HG02588 (cell line): Measurements from ENCODE around the gene PRAMEF4.
"Not testable (repeated sequence)": the region's sequence is repeated elsewhere in the genome, so short reads cannot be mapped to it uniquely, and the experiment has no call there.

Experiments used
- ATAC-seq: cut with Tn5 transposase; IDR thresholded peaks from one replicate; pipeline ENCODE4 v1.9.1; 2021; ENCODE audit warnings: mild to moderate bottlenecking, moderate library complexity; ENCODE audit not compliant: unreplicated experiment

The PRAMEF4 gene

DNA sequence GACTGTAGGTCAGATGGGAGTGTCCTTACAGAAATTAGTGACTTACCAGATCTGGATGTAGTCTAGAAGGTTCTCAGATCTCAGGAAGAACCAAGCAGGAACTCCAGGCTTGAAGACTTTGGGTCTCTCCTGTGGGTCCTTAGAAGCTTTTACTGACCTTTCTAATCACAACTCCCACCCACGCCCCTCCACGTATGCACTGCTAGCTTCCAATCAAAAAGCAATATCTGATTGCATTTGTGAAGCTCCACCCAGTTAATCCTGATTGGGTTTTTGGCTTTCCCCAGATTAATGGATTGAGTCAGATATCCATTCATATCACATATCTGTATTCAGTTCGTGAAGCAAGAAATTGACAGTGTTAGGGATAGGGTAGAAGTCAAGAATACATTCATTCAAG is at the start of gene PRAMEF4:
Gene PRAMEF4 (minus strand): TSS at position 101 of the 400 bp plus-strand sequence. CDS start 2,807 bp downstream, outside the sequence.
- ATAC-seq: not testable (repeated sequence)

DNA sequence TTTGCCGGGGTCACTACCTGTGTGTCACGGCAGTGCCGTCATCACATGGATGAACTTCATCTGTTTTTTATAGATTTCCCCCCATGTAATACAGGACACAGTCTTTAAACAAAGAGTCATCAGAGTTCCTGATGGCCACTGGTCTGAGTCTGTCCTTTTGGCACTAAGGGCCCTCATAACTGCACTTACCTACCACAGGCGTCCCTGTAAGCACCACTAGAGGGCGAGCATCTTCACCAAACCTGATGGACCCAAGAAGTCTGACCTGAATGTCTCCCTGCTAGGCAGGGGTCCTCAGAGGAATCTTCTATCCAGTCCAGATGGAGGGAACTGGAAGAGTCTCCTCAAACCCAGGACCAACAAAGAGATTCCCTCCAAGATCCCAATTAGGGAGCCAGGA is 38.4 kb upstream of the PRAMEF4 start:
- not testable (repeated sequence) for ATAC-seq

DNA sequence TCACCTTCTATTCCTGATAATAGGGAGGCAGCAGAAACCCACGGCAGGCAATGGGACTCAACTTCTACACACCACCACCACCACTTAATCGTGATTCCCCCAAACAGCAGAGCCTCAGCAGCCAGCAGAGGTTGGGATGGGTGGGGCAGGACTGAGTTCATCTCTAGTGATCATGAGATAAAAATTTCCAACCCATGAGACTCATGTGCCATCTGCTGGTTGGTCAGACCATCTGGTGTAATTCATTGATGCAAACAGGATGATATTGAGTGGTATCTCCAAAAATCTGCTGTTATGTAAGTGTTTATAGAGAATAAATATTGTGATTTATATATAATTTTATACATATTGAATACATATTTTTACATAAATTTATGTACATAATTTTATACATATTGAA is 35.7 kb upstream of the PRAMEF4 start:
- ATAC-seq: not testable (repeated sequence)

DNA sequence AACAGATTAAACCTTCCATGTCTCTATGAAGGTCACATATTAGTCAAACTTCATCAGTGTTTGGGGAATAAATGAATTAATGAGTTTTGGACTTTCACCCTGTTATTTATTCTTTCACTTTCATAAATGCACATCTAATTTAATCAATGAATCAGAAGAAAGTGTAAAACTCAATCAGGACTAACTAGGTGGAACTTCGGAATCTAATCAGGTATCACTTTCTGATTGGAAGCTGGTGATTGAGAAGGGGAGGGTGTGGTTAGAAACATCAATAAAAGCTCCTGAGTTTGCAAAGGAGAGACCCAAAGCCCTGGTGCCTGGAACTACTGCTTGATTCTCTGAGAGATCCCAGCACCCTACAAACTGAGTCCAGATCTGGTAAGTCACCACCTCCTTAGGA is 30.3 kb upstream of the PRAMEF4 start, which contains the start of gene PRAMEF7:
Gene PRAMEF7 (plus strand): TSS at position 301 of the 400 bp plus-strand sequence. CDS start 1,083 bp downstream, outside the sequence.
- ATAC-seq: not testable (repeated sequence)

DNA sequence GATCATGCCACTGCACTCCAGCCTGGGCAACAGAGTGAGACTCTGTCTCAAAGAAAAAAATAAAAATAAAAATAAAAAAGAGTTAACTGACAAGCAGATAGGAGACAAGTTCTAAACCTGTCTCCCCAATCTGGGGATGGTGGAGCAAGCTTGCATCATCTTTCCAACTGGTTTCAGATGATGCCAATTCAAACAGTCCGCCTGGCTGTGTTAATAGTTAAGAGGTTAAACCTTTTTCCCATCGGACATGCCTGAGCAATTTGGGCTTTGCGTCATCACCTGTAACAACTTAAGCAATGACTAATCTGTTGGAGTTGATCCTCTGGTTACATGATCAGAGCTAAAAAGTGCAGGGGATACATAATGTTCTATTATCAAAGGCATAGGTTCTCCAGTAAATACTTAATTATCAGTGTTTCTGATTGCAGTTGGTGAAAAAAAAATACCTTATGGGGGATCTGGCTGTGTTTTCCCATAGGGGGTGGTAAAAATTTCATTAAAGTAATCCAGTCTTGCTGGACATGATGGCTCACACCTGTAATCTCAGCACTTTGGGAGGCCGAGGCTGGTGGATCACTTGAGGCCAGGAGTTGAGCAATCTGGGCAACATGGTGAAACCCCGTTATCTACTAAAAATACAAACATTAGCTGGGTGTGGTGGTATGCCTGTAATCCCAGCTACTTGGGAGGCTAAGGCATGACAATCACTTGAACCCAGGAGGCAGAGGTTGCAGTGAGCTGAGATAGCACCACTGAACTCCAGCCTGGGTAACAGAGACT is 18.0 kb upstream of the PRAMEF4 start:
- not testable (repeated sequence) for ATAC-seq

DNA sequence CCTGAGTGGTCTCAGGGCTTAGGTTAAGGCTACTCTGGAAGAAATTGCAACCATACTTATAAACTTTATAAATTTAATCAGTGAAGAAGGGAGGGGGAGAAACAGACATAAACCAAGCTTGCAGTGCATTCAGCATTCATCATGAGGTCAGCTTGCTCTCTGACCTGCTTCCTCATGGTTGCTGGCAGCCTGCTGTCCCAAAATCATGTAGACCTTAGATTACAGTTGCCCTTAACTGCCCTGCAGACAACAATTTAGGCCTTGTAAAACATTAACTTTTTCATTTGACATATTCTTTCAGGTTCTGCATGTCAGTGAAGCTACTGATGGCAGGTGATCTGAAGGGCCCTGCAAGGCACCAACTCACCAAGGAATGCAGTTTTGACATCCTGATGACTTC is 13.2 kb upstream of the PRAMEF4 start:
- not testable (repeated sequence) for ATAC-seq

DNA sequence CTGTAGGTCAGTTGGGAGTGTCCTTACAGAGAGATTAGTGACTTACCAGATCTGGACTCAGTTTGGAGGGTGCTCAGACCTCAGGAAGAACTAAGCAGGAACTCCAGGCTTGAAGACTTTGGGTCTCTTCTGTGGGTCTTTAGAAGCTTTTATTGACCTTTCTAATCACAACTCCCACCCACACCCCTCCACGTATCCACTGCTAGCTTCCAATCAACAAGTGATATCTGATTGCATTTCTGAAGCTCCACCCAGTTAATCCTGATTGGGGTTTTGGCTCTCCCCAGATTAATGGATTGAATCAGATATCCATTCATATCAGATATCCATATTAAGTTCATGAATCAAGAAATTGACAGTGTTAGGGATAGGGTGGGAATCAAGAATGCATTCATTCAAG is 12.2 kb upstream of the PRAMEF4 start, which contains the start of gene PRAMEF10:
Gene PRAMEF10 (minus strand): TSS at position 101 of the 400 bp plus-strand sequence. CDS start 2,423 bp downstream, outside the sequence.
- not testable (repeated sequence) for ATAC-seq

DNA sequence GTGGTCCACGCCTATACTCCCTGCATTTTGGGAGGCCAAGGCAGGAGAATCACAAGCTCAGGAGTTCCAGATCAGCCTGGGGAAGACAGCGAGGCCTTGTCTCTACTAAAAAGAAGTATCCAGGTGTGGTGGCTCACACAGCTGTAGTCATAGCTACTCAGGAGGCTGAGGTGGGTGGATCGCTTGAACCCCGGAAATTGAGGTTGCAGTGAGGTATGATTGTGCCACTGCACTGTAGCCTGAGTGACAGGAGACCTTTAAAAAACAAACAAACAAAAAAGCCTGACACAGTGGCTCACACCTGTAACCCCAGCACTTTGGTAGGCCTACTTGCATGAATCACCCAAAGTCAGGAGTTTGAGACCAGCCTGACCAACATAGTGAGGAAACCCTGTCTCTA is 7.5 kb downstream of the PRAMEF4 start:
- not testable (repeated sequence) for ATAC-seq

DNA sequence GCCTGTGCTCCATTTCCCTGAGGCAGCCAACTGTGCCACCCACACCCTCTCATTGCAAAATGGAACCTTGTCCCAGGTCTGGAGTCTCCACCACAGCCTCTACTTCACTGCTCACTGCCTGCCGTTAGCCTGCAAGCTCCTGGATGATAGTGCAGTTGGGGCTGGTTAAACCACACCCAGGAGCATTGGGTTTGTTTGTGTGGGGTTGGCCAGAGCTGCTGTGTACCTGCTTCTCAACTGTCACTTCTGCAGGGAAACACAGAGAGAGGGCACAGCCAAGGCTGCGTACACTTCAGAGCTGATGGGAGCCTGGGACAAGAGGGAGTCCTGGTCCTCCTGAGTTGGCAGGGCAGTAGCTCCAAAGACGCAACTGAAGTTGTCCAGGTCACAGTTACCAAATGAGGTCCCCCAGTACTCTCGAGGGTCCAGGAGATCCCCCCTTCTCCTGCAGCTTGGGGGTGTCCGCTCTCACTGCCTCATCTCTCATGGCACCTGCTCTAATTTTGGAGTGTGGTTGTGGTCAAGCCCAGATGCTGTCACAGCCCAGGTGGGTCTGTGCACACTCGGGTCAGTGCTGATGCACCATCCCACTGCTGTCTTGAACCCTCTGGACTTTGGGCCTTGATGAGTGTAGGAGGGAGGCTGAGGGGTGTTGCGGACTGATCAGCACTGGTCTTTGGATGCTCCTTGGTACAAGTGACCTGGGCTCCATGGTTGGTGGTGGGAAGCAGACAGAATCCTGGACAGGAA is 22.7 kb downstream of the PRAMEF4 start:
- ATAC-seq: not testable (repeated sequence)

DNA sequence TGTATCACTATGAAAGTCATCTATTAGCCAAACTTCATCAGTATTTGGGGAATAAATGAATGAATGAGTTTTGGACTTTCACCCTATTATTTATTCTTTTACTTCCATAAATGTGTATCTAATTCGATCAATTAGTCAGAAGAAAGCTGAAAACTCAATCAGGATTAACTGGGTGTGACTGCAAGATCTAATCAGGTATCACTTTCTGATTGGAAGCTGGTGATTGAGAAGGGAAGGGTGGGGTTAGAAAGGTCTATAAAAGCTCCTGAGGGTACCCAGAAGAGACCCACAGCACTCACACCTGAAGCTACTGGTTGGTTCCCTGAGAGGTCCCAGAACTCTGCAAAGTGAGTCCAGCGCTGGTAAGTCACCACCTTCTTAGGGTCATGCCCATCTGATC is 29.2 kb downstream of the PRAMEF4 start, which contains the start of gene PRAMEF2:
Gene PRAMEF2 (plus strand): TSS at position 301 of the 400 bp plus-strand sequence. CDS start 1,924 bp downstream, outside the sequence.
- ATAC-seq: not testable (repeated sequence)

DNA sequence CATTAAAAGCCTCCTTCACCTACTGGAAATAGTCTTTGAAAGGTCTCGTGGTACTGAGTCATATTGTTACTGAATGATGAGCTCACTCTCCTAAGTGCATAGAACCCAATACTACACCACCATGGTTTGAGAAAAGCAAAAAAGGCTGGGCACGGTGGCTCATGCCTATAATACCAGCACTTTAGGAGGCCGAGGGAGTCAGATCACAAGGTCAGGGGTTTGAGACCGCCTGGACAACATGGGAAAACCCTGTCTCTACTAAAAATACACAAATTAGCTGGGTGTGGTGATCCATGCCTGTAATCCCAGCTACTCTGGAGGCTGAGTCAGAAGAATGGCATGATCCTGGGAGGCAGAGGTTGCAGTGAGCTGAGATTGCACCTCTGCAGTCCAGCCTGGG is 34.2 kb downstream of the PRAMEF4 start:
- no peak for ATAC-seq

DNA sequence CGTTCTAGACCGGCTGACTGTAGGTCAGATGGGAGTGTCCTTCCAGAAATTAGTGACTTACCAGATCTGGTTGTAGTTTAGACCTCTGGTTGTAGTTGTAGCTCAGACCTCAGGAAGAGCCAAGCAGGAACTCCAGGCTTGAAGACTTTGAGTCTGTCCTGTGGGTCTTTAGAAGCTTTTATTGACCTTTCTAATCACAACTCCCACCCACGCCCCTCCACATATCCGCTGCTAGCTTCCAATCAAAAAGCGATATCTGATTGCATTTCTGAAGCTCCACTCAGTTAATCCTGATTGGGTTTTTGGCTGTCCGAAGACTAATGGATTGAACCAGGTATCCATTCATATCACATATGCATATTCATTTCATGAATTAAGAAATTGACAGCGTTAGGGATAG is 37.4 kb downstream of the PRAMEF4 start, which contains the start of gene HNRNPCL1:
Gene HNRNPCL1 (minus strand): TSS at position 101 of the 400 bp plus-strand sequence. CDS start 431 bp downstream, outside the sequence.
- ATAC-seq: not testable (repeated sequence)

DNA sequence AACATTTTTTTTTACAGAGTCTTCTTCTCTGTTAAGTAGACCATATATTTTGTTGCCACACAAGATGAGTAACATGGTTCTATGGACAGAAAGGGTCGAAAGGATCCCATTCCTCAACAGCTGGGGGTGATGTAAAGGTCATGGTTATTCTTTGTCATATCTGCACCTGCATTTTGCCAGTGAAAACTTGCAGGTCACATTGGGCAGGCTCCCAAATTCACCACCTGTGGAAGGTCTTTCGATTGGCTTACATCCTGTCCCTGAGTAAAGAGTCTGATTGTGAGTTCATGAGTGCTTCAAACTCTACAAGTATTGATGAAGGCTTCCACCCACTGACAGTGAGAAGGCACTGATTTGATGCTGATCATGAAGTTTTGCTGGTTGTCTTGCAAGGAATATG is 52.8 kb downstream of the PRAMEF4 start:
- ATAC-seq: not testable (repeated sequence)

DNA sequence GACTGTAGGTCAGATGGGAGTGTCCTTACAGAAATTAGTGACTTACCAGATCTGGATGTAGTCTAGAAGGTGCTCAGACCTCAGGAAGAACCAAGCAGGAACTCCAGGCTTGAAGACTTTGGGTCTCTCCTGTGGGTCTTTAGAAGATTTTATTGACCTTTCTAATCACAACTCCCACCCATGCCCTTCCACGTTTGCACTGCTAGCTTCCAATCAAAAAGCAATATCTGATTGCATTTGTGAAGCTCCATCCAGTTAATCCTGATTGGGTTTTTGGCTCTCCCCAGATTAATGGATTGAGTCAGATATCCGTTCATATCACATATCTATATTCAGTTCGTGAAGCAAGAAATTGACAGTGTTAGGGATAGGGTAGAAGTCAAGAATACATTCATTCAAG is 54.7 kb downstream of the PRAMEF4 start, which contains the start of gene PRAMEF11:
Gene PRAMEF11 (minus strand): TSS at position 101 of the 400 bp plus-strand sequence. CDS start 2,621 bp downstream, outside the sequence.
- ATAC-seq: not testable (repeated sequence)
